H9 (cell line): ENCODE results near the gene SLIT2. TPM values are rescaled to one million over a fixed set of nuclear protein-coding genes. Genes with fewer than 3 reads are reported as not detected.

Source experiments
- DNase-seq: peaks from one replicate; pipeline ENCODE4 v3.0.0-alpha.2; 2017
- H2AFZ ChIP-seq: one replicate; pipeline ENCODE4 v1.6.1; 2013; ENCODE audit warnings: mild to moderate bottlenecking, low read length, control low read depth, moderate library complexity
- H2AK5ac ChIP-seq: 2 replicates; pipeline ENCODE4 v1.6.1; 2013; ENCODE audit warnings: low read length, control low read depth, mixed read lengths; ENCODE audit not compliant: insufficient read length
- H2BK120ac ChIP-seq: one replicate; pipeline ENCODE4 v1.6.1; 2013; ENCODE audit warnings: low read depth, mild to moderate bottlenecking, low read length, control low read depth, inconsistent platforms; ENCODE audit not compliant: poor library complexity, severe bottlenecking
- H2BK12ac ChIP-seq: 2 replicates; pipeline ENCODE4 v1.6.1; 2013; ENCODE audit warnings: low read length, control low read depth, mixed read lengths, low read depth; ENCODE audit not compliant: insufficient read length
- H2BK15ac ChIP-seq: 2 replicates; pipeline ENCODE4 v1.6.1; 2013; ENCODE audit warnings: low read depth, low read length, control low read depth
- H2BK20ac ChIP-seq: one replicate; pipeline ENCODE4 v1.6.1; 2013; ENCODE audit warnings: low read depth, mild to moderate bottlenecking, low read length, control low read depth, inconsistent platforms; ENCODE audit not compliant: poor library complexity, severe bottlenecking
- H2BK5ac ChIP-seq: 2 replicates; pipeline ENCODE4 v1.6.1; 2013; ENCODE audit warnings: low read length, control low read depth, mixed read lengths; ENCODE audit not compliant: insufficient read length
- H3K14ac ChIP-seq: 2 replicates; pipeline ENCODE4 v1.6.1; 2013; ENCODE audit warnings: low read length, control low read depth; ENCODE audit not compliant: insufficient read depth
- H3K18ac ChIP-seq: 2 replicates; pipeline ENCODE4 v1.6.1; 2013; ENCODE audit warnings: low read depth, mild to moderate bottlenecking, mixed read lengths, low read length, control low read depth; ENCODE audit not compliant: insufficient read length
- H3K23ac ChIP-seq: 2 replicates; pipeline ENCODE4 v1.6.1; 2013; ENCODE audit warnings: low read length, control low read depth, mixed read lengths, low read depth; ENCODE audit not compliant: insufficient read length
- H3K23me2 ChIP-seq: 2 replicates; pipeline ENCODE4 v1.6.1; 2013; ENCODE audit warnings: low read depth, mild to moderate bottlenecking, mixed read lengths, low read length, control low read depth; ENCODE audit not compliant: insufficient read length, poor library complexity, severe bottlenecking
- H3K27ac ChIP-seq: 2 replicates; pipeline ENCODE4 v1.5.1; 2013; ENCODE audit warnings: low read length, control low read depth, mixed read lengths, low read depth; ENCODE audit not compliant: insufficient read length
- H3K27me3 ChIP-seq: 2 replicates; pipeline ENCODE4 v1.6.1; 2013; ENCODE audit warnings: low read length, control low read depth, inconsistent platforms; ENCODE audit not compliant: insufficient read depth
- H3K4ac ChIP-seq: 2 replicates; pipeline ENCODE4 v1.6.1; 2013; ENCODE audit warnings: low read depth, mild to moderate bottlenecking, control low read depth, inconsistent platforms, low read length, moderate library complexity
- H3K4me1 ChIP-seq: 2 replicates; pipeline ENCODE4 v1.6.1; 2013; ENCODE audit warnings: low read length, control low read depth, inconsistent platforms; ENCODE audit not compliant: insufficient read depth
- H3K4me2 ChIP-seq: 2 replicates; pipeline ENCODE4 v1.6.1; 2013; ENCODE audit warnings: low read length, control low read depth, mixed read lengths; ENCODE audit not compliant: insufficient read length, insufficient read depth
- H3K56ac ChIP-seq: 2 replicates; pipeline ENCODE4 v1.6.1; 2013; ENCODE audit warnings: low read depth, mild to moderate bottlenecking, mixed read lengths, low read length, control low read depth; ENCODE audit not compliant: insufficient read length
- H3K79me1 ChIP-seq: 2 replicates; pipeline ENCODE4 v1.6.1; 2013; ENCODE audit warnings: low read depth, mild to moderate bottlenecking, moderate library complexity, low read length, control low read depth, inconsistent platforms; ENCODE audit not compliant: insufficient read depth, poor library complexity, severe bottlenecking
- H3K79me2 ChIP-seq: 2 replicates; pipeline ENCODE4 v1.6.1; 2013; ENCODE audit warnings: low read length, control low read depth, inconsistent platforms; ENCODE audit not compliant: insufficient read depth
- H3K9ac ChIP-seq: 2 replicates; pipeline ENCODE4 v1.6.1; 2013; ENCODE audit warnings: low read length, control low read depth, mixed read lengths; ENCODE audit not compliant: insufficient read length; ENCODE audit errors: extremely low read depth
- H3K9me3 ChIP-seq: one replicate; pipeline ENCODE4 v1.6.1; 2013; ENCODE audit warnings: low read depth, low read length, inconsistent platforms; ENCODE audit not compliant: control insufficient read depth
- H3T11ph ChIP-seq: one replicate; pipeline ENCODE4 v1.6.1; 2013; ENCODE audit warnings: mild to moderate bottlenecking, low read length, control low read depth, inconsistent platforms
- H4K20me1 ChIP-seq: one replicate; pipeline ENCODE4 v1.6.1; 2013; ENCODE audit not compliant: control insufficient read depth, insufficient read length, insufficient read depth
- H4K5ac ChIP-seq: 2 replicates; pipeline ENCODE4 v1.6.1; 2013; ENCODE audit warnings: low read depth, mild to moderate bottlenecking, mixed read lengths, low read length, control low read depth; ENCODE audit not compliant: insufficient read length
- H4K8ac ChIP-seq: replicated peaks from 2 replicates; pipeline ENCODE4 v1.6.1; 2013; ENCODE audit warnings: low read length, control low read depth, mixed read lengths, low read depth; ENCODE audit not compliant: insufficient read length
- H4K91ac ChIP-seq: 2 replicates; pipeline ENCODE4 v1.6.1; 2013; ENCODE audit warnings: low read depth, mild to moderate bottlenecking, moderate library complexity, mixed read lengths, low read length, control low read depth; ENCODE audit not compliant: insufficient read length
- H3K27ac Mint-ChIP-seq, 3 experiments: 2 replicates in 2 of 3; 3 replicates in 1 of 3; pipeline ENCODE4 v1.8.0; 2020 to 2021; ENCODE audit warnings: mixed read lengths in 3 of 3, mild to moderate bottlenecking in 1 of 3, moderate library complexity in 1 of 3
- H3K27me3 Mint-ChIP-seq: 2 replicates; pipeline ENCODE4 v1.8.0; 2021; ENCODE audit warnings: low read depth, mild to moderate bottlenecking, moderate library complexity, mixed read lengths
- H3K36me3 Mint-ChIP-seq, 3 experiments: 2 replicates in 2 of 3; 3 replicates in 1 of 3; pipeline ENCODE4 v1.8.0; 2020 to 2021; ENCODE audit warnings: low read depth in 3 of 3, mixed read lengths in 3 of 3; ENCODE audit not compliant: insufficient read depth in 1 of 3
- H3K4me1 Mint-ChIP-seq, 2 experiments: 2 replicates each; pipeline ENCODE4 v1.8.0; 2020; ENCODE audit warnings: mixed read lengths in 2 of 2
- H3K4me3 Mint-ChIP-seq, 2 experiments: 2 replicates in 1 of 2; 3 replicates in 1 of 2; pipeline ENCODE4 v1.8.0; 2020 to 2021; ENCODE audit warnings: mild to moderate bottlenecking in 2 of 2, mixed read lengths in 2 of 2, moderate library complexity in 1 of 2
- H3K9me3 Mint-ChIP-seq, 2 experiments: 2 replicates in 1 of 2; 3 replicates in 1 of 2; pipeline ENCODE4 v1.8.0; 2020; ENCODE audit warnings: mild to moderate bottlenecking in 2 of 2, mixed read lengths in 2 of 2, moderate library complexity in 1 of 2
- CTCF ChIP-seq: fragments of 200-600 bp; sonication (generic); conservative IDR thresholded peaks from 3 replicates; pipeline ENCODE4 v1.8.0; 2021; ENCODE audit warnings: antibody characterized with exemption, mild to moderate bottlenecking
- WGBS: extraction: QIAGEN DNeasy Blood & Tissue Kit; methylation state at CpG from one replicate; pipeline ENCODE4 v1.1.7; 2013; ENCODE audit warnings: missing lambda C conversion rate, low lambda C conversion rate, mixed read lengths; ENCODE audit not compliant: insufficient read length; ENCODE audit errors: extremely low coverage; 5-methylcytosine and 5-hydroxymethylcytosine counted together
- total RNA-seq: library from RNA; stranded (reverse); gene quantifications from 2 replicates; pipeline ENCODE4 v1.2.1, GENCODE V29; 2021

SLIT2 gene
- total RNA-seq, 1 experiment from 2014 or later: 1.3 TPM

GRCh38 chr4:20287246-20287645, 35.5 kb downstream of the SLIT2 start:
- no peaks in the 10 kb centered on the region; the same call in 1 of the 2 replicates for H3K4me1 ChIP-seq
- no peaks in the 10 kb centered on the region for H3K27me3 ChIP-seq
- no peak overlapping the region for H2BK120ac ChIP-seq
- H2AFZ ChIP-seq: no peak overlapping the region
- no peak overlapping the region for H2AK5ac ChIP-seq
- H2BK12ac ChIP-seq: no peak overlapping the region
- H3K27ac ChIP-seq: no peak overlapping the region
- H3K14ac ChIP-seq: no peak overlapping the region
- H3K9ac ChIP-seq: no peak overlapping the region
- H3K56ac ChIP-seq: no peak overlapping the region
- H2BK20ac ChIP-seq: no peak overlapping the region
- H4K91ac ChIP-seq: no peak overlapping the region
- no peak for DNase-seq
- no peaks in the 10 kb centered on the region for H4K20me1 ChIP-seq
- H3K4ac ChIP-seq: no peak overlapping the region
- WGBS: no CpG with 5 or more reads among the region's 2 CpGs
- Mint-ChIP-seq H3K36me3 (no peaks in the 10 kb centered on the region; a peak in 1 of 7 replicates), H3K27ac (peak overlapping the region in 1 of 3 experiments; percentile 32; a peak in 2 of 7 replicates), H3K4me1 (peaks cover 30 to 36% of the 10 kb centered on the region in 2 experiments), H3K9me3 (no peaks in the 10 kb centered on the region), H3K4me3 (no peak overlapping the region), H3K27me3 (no peaks in the 10 kb centered on the region)
- no peak overlapping the region for H2BK5ac ChIP-seq
- no peak overlapping the region for H2BK15ac ChIP-seq
- H3T11ph ChIP-seq: no peak overlapping the region
- no peaks in the 10 kb centered on the region for H3K9me3 ChIP-seq
- 0 out of 2 replicates have a peak, but pooled peaks cover 1% of the 10 kb centered on the region for H3K79me2 ChIP-seq
- H4K8ac ChIP-seq: no peak overlapping the region
- no peak overlapping the region for H3K4me2 ChIP-seq
- TF ChIP-seq CTCF: no peak
- no peak overlapping the region for H3K18ac ChIP-seq
- no peak overlapping the region for H3K23ac ChIP-seq
- H4K5ac ChIP-seq: no peak overlapping the region
- H3K23me2 ChIP-seq: no peaks in the 10 kb centered on the region
- no peaks in the 10 kb centered on the region for H3K79me1 ChIP-seq
